HG03039 (cell line): ENCODE results near the gene SLC25A25.

ENCODE experiments used
- ATAC-seq: cut with Tn5 transposase; IDR thresholded peaks from one replicate; pipeline ENCODE4 v1.9.1; 2021; ENCODE audit warnings: mild to moderate bottlenecking, moderate library complexity; ENCODE audit not compliant: unreplicated experiment

Gene SLC25A25

DNA sequence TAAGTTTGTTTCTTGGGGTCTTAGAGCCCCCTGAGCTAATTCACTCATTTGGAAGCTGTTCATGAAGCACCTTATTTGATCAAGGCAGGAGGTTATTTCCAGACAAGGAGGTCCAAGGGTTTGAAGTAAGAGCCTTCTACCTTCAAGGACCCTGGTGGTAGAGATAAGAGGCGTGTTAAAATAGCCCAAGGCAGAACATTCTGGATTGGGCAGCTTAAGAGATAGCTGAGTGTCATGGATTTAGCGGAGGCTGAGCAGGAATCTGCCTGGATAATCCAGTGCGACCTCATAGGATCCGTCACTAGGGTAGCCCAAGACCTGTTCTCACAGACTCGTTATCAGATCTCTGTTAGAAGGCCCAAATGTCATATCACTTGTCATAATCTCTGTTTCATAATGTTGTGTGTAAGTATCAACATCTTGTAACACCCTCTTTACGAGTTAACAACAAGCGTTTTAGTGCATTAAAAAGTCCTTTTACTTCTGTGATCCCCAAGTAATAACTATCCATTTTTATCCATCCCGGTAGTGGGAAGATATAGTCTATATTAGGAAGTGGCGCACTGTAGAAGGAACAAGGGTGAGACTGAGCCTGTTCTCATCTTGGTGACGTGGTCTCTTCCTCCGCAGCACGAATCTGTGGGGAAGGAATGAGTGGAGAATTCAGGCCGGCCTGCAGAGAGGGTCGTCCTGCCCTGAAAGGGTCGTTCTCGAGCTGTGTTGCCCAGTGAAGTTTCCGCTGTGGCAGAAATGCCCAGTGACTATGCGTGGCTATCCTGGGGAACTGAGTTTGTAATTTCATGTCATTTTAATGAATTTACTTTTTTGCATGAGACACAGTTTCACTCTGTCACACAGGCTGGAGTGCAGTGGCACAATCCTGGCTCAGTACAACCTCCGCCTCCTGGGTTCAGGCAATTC is 28.8 kb downstream of the SLC25A25 start:
- ATAC-seq = no peak

DNA sequence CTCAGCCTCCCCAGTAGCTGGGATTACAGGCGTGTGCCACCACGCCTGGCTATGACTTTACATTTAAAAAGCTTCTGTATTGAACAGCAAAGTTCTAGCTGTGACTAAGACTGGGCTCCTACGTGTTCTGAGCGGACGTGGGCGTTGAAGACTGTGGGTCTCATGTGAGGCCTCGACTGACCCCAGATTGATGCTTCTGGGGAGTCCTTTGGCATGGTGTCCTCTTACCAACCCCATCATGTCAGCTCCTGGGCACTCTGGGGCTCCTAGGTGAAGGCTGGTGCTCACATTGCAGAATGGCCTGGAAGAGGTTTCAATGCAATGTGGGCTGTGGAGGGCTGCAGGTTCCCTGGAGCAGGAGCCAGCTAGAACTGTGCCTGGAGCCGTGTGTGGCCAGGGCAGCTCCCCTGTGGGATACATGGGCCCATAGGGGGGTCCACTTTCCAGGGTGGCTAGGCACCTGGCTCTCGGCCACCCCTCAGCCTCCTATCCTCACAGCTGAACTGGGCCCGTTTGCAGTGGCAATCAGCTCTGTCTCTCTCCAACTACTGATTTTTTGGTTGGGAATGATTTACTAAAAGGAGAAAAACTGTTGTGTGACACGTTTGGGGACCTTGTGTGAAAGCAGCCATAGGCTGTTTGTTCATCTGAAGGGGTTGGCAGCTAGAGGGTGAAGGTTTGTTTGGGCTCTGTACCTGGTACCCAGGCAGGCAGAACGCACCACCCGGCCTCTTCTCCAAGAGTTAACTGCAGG is 29.7 kb downstream of the SLC25A25 start:
- no peak for ATAC-seq

- ATAC-seq = no peak
Measured at GRCh38 chr9:128098297-128099230, 30.5 kb downstream of the SLC25A25 start.

DNA sequence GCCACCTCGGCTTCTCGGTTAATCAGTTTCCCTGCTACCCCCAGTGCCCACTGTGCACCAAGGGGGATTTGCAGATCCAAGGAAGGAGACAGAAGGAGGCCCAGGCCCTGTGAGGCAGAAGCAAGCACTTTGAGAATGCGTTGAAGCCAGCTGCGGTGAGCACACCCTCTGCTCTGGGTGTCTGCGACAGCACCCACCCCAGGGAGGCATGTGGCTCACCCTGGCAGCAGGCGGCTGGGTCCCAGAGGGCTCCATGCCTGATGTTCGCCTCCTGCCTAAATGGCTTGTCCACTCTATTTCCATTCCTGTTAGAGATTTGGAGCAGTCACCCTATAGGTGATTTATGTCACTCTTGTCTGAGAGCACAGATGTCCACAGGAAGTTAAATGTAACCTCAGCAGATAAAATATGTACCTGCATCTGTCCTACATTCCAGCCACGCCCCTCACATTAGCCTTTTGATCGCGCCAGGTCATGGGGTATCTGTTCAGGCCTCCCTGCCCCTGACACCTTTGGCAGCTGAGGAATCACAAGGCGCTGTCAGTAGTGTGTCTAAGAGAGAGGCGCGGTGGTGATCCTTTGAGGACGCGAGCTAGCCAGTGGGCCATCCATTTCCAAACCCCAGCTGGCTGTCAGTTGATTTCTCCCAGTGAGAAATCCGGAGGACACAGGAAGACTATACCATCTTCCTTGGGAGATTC is 31.3 kb downstream of the SLC25A25 start:
- no peak for ATAC-seq

DNA sequence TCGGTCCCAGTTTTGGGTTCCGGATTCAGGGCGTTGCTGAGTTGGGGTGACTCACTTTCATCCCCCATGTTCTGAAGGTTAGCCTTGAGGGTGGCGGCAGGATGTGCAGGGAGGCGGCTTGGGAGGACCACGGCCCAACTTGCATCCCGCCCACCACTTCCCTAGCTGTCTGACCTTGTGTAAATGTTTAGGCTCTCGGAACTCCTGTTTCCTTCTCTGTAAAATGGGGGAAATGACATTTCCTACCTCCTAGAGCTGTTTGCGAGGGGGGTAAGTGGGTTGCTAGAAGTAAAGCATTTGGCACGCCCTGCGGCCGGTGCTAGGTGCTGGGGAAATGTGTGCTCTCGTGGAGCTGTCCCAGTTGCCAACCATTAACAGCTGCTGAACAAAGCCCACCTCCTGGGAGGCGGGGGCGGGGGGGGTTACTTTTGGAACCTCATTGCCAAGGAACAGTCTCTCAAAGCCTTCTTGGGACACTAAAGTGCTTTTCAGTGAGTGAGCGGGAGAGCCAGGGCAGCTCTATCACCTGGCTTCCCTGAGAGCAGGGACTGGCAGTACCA is 32.0 kb downstream of the SLC25A25 start:
- ATAC-seq = no peak

GRCh38 chr9:128100581-128100980 is 32.5 kb downstream of the SLC25A25 start:
- no peak for ATAC-seq

DNA sequence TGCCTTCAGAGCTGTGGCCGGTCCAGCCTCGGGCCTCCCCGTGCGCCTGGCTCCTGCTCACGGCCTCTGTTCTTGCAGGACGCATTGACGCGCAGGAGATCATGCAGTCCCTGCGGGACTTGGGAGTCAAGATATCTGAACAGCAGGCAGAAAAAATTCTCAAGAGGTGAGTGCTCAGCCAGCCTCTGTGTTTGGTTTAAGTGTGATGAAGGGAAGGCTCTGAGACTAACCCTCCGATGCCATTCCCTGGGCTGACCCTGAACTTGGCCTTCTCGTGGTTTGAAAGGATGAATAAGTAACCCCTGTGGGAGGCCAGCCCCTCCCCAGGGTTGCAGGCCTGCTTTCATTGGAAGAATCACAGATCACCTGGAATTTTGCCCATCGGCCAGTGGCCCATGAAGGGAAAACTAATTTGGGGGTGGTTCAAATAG is 33.2 kb downstream of the SLC25A25 start:
- ATAC-seq = no peak

- ATAC-seq = no peak
Measured at GRCh38 chr9:128101690-128102089, 33.7 kb downstream of the SLC25A25 start.

- ATAC-seq = no peak
Measured at GRCh38 chr9:128102196-128102595, 34.2 kb downstream of the SLC25A25 start.

DNA sequence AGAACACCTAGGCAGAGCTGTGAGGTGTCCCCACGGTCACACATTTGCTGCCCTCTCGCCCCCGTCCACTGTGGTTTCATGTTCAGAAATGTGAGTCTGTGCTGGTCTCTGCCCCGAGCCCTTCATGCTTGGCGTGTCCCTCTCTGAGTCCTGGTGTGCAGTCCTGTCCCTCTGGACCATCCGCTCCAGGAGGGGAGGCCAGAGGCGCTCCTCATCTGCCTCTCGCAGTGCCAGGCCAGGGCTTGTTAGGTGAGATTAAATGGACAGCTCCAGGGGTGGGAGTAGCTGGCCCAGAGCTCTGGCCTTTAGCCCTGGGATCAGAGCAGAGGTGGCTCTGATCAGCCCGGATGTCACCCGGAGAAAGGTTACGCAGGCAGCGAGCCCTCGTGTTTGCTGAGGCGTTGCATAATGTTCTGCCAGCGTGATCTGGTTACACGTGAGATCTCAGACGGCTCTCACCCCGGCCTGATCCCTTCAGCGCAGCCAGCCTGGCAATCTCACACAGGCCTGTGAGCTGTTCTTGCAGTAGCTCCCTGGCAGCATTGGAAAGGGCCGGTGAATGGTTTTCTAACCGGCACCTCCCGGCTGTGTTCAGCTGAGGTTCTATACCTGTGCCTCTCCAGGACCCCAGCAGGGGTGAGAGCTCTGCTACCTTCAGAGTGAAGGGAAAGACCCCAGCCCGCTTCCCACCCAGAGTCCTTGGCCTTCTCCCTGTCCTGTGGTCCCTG is 35.0 kb downstream of the SLC25A25 start:
- ATAC-seq = no peak

DNA sequence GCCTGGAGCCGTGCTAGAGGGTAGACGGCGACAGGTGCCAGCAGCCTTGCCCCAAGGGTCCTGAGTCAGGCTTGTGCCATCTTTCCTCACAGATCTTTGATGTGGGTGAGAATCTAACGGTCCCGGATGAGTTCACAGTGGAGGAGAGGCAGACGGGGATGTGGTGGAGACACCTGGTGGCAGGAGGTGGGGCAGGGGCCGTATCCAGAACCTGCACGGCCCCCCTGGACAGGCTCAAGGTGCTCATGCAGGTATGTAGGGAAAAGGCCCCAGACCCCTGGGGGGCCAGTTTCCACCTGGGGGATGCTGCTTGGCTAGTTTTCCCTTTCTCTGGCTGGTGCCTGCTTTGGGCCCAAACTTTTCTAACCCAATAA is 35.5 kb downstream of the SLC25A25 start:
- ATAC-seq = no peak

DNA sequence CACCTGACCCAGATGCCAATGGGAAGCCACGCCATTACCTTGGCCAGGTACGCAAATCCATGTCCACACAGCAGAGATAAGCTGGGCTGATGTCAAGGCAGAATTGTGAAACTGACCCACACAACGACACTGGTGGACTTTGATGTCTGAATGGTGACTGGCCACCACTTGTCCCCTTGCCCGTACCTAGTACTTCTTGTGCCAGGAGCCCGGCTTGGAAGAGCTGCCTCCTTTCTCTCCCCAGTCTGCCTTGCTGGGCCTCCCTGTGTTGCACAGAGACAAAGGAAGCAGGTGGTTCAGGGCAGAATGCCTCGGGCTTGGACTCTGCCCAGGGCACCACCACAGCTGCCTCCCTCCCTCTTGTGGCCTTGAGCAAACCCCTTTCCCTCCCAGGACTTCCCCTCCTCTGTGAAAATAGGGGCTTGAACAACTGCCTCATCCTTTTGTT is 36.2 kb downstream of the SLC25A25 start:
- no peak for ATAC-seq

DNA sequence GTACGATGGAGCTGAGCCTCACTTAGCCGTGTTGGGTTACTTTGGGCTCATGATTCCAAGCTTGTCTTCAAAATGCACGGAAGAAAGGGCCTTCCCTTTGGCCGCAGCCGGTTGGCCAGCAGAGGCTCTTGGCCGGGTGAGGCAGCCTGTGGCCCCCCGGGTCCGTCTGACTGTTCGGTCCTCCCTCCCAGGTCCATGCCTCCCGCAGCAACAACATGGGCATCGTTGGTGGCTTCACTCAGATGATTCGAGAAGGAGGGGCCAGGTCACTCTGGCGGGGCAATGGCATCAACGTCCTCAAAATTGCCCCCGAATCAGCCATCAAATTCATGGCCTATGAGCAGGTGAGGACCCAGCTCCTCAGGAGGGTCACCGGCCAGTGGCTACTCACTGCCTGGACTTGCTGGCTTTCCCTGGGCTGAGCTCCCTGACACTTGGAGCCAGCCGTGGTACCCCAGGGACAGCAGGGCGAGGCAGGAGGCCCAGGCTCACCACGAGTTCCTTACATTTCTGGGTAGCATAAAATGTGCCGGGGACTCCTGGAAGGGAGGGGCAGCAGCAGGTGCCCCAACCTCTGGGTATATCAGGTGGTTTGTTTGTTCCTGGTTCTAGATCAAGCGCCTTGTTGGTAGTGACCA is 37.6 kb downstream of the SLC25A25 start:
- ATAC-seq = no peak

GRCh38 chr9:128106181-128106939 is 38.3 kb downstream of the SLC25A25 start:
- no peak for ATAC-seq

GRCh38 chr9:128106940-128107467 is 39.0 kb downstream of the SLC25A25 start:
- ATAC-seq = no peak

DNA sequence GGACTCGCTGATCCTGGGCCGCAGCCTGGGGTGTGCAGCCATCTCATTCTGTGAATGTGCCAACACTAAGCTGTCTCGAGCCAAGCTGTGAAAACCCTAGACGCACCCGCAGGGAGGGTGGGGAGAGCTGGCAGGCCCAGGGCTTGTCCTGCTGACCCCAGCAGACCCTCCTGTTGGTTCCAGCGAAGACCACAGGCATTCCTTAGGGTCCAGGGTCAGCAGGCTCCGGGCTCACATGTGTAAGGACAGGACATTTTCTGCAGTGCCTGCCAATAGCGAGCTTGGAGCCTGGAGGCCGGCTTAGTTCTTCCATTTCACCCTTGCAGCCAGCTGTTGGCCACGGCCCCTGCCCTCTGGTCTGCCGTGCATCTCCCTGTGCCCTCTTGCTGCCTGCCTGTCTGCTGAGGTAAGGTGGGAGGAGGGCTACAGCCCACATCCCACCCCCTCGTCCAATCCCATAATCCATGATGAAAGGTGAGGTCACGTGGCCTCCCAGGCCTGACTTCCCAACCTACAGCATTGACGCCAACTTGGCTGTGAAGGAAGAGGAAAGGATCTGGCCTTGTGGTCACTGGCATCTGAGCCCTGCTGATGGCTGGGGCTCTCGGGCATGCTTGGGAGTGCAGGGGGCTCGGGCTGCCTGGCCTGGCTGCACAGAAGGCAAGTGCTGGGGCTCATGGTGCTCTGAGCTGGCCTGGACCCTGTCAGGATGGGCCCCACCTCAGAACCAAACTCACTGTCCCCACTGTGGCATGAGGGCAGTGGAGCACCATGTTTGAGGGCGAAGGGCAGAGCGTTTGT is 39.6 kb downstream of the SLC25A25 start:
- ATAC-seq = no peak
